Activated T-helper 1 cell treated with anti-CD3 and anti-CD28 coated beads, Interleukin-12 subunit alpha, Interleukin-12 subunit beta, Interleukin-2, Interleukin-4 antibody, amounts not matched to agents 30 ng/mL and 10 ng/mL and 1 ng/mL, durations not matched to agents 14 hours and 24 hours and 36 hours (primary cell): ENCODE measurements around the gene SERPINC1. TPM values are rescaled to one million over a fixed set of nuclear protein-coding genes. Genes with fewer than 3 reads are reported as not detected.

ENCODE experiments used
- DNase-seq: peaks from one replicate; pipeline ENCODE4 v3.0.0; 2021; ENCODE audit warnings: low spot score
- H3K27ac Mint-ChIP-seq: one replicate; pipeline ENCODE4 v1.8.0; 2021; ENCODE audit warnings: mild to moderate bottlenecking, mixed read lengths
- H3K27me3 Mint-ChIP-seq: one replicate; pipeline ENCODE4 v1.8.0; 2022; ENCODE audit warnings: mild to moderate bottlenecking, moderate library complexity, mixed read lengths; ENCODE audit not compliant: insufficient read depth
- H3K36me3 Mint-ChIP-seq: one replicate; pipeline ENCODE4 v1.8.0; 2021; ENCODE audit warnings: low read depth, mixed read lengths
- H3K4me1 Mint-ChIP-seq: one replicate; pipeline ENCODE4 v1.8.0; 2021; ENCODE audit warnings: low read depth, mixed read lengths
- H3K4me3 Mint-ChIP-seq: one replicate; pipeline ENCODE4 v1.8.0; 2021; ENCODE audit warnings: mild to moderate bottlenecking, moderate library complexity, mixed read lengths
- H3K9me3 Mint-ChIP-seq: one replicate; pipeline ENCODE4 v1.8.0; 2021; ENCODE audit warnings: mixed read lengths
- intact Hi-C: fragments of 100-400 bp; cut with micrococcal nuclease; formaldehyde crosslinking; loops from one replicate; pipeline ENCODE4 v1.15.1; 2024
- total RNA-seq: library from RNA; stranded (reverse); gene quantifications from 2 replicates; pipeline ENCODE4 v1.2.3, GENCODE V29; 2022

SERPINC1 gene
- total RNA-seq, 1 donor from 2014 or later: 0.26 TPM

GRCh38 chr1:173917635-173918493, 737 bp upstream of the SERPINC1 start:
- H3K27ac Mint-ChIP-seq: no peak overlapping the region
- H3K9me3 Mint-ChIP-seq: no peaks in the 10 kb centered on the region
- intact Hi-C loops: no loop called here

GRCh38 chr1:173916667-173917066, 460 bp downstream of the SERPINC1 start:
- no peak overlapping the region for H3K4me3 Mint-ChIP-seq

More at GRCh38 chr1:173917635-173918493, 737 bp upstream of the SERPINC1 start:
- no peaks in the 10 kb centered on the region for H3K4me1 Mint-ChIP-seq
- no peak overlapping the region for H3K4me3 Mint-ChIP-seq
- H3K27me3 Mint-ChIP-seq: no peaks in the 10 kb centered on the region
- DNase-seq: no peak
- no peaks in the 10 kb centered on the region for H3K36me3 Mint-ChIP-seq

GRCh38 chr1:173915596-173915995, 1.5 kb downstream of the SERPINC1 start:
- Mint-ChIP-seq H3K9me3 (no peaks in the 10 kb centered on the region), H3K27ac (no peak overlapping the region), H3K27me3 (no peaks in the 10 kb centered on the region), H3K4me1 (no peaks in the 10 kb centered on the region), H3K36me3 (no peaks in the 10 kb centered on the region), H3K4me3 (no peak overlapping the region)
- intact Hi-C loops: no loop called here
- DNase-seq: no peak

More at GRCh38 chr1:173916667-173917066, 460 bp downstream of the SERPINC1 start:
- Mint-ChIP-seq H3K36me3 (no peaks in the 10 kb centered on the region), H3K4me1 (no peaks in the 10 kb centered on the region), H3K27me3 (no peaks in the 10 kb centered on the region), H3K9me3 (no peaks in the 10 kb centered on the region), H3K27ac (no peak overlapping the region)
- intact Hi-C loops: no loop called here
- DNase-seq: no peak

- Mint-ChIP-seq H3K4me3 (no peak overlapping the region), H3K27ac (no peak overlapping the region), H3K4me1 (no peaks in the 10 kb centered on the region), H3K36me3 (no peaks in the 10 kb centered on the region), H3K27me3 (no peaks in the 10 kb centered on the region), H3K9me3 (no peaks in the 10 kb centered on the region)
- intact Hi-C loops: no loop called here
- DNase-seq: no peak
Measured at GRCh38 chr1:173914366-173914871, 2.7 kb downstream of the SERPINC1 start.

- no peak overlapping the region for H3K27ac Mint-ChIP-seq
- no peak for DNase-seq
- H3K9me3 Mint-ChIP-seq: no peaks in the 10 kb centered on the region
- no peaks in the 10 kb centered on the region for H3K27me3 Mint-ChIP-seq
- no peaks in the 10 kb centered on the region for H3K36me3 Mint-ChIP-seq
- no peaks in the 10 kb centered on the region for H3K4me1 Mint-ChIP-seq
- H3K4me3 Mint-ChIP-seq: no peak overlapping the region
- intact Hi-C loops: no loop called here
Measured at GRCh38 chr1:173913111-173913510, 4.0 kb downstream of the SERPINC1 start.

GRCh38 chr1:173903827-173904531, 13.1 kb downstream of the SERPINC1 start:
- Mint-ChIP-seq H3K4me1 (peaks cover 16% of the 10 kb centered on the region), H3K27me3 (no peaks in the 10 kb centered on the region), H3K9me3 (no peaks in the 10 kb centered on the region), H3K36me3 (no peaks in the 10 kb centered on the region), H3K27ac (no peak overlapping the region), H3K4me3 (no peak overlapping the region)
- intact Hi-C loops: no loop called here
- DNase-seq: no peak

GRCh38 chr1:173900992-173901391, 16.1 kb downstream of the SERPINC1 start:
- H3K9me3 Mint-ChIP-seq: no peaks in the 10 kb centered on the region
- H3K4me3 Mint-ChIP-seq: no peak overlapping the region
- no peak overlapping the region for H3K27ac Mint-ChIP-seq
- DNase-seq: no peak
- H3K4me1 Mint-ChIP-seq: peaks cover 16% of the 10 kb centered on the region
- H3K36me3 Mint-ChIP-seq: no peaks in the 10 kb centered on the region
- no peaks in the 10 kb centered on the region for H3K27me3 Mint-ChIP-seq
- intact Hi-C loops: no loop called here

- no peak overlapping the region for H3K4me3 Mint-ChIP-seq
- intact Hi-C loops: no loop called here
- H3K4me1 Mint-ChIP-seq: peaks cover 16% of the 10 kb centered on the region
- H3K36me3 Mint-ChIP-seq: no peaks in the 10 kb centered on the region
- H3K27ac Mint-ChIP-seq: no peak overlapping the region
- H3K9me3 Mint-ChIP-seq: no peaks in the 10 kb centered on the region
- no peak for DNase-seq
- no peaks in the 10 kb centered on the region for H3K27me3 Mint-ChIP-seq
Measured at GRCh38 chr1:173900427-173900826, 16.7 kb downstream of the SERPINC1 start.

GRCh38 chr1:173894189-173894588, 22.9 kb downstream of the SERPINC1 start:
- H3K4me3 Mint-ChIP-seq: no peak overlapping the region
- H3K27ac Mint-ChIP-seq: no peak overlapping the region
- DNase-seq: no peak
- intact Hi-C loops: no loop called here
- peaks cover 19% of the 10 kb centered on the region for H3K36me3 Mint-ChIP-seq
- H3K9me3 Mint-ChIP-seq: no peaks in the 10 kb centered on the region
- no peaks in the 10 kb centered on the region for H3K4me1 Mint-ChIP-seq
- no peaks in the 10 kb centered on the region for H3K27me3 Mint-ChIP-seq

- intact Hi-C loops: no loop called here
- H3K4me1 Mint-ChIP-seq: no peaks in the 10 kb centered on the region
- peaks cover 21% of the 10 kb centered on the region for H3K36me3 Mint-ChIP-seq
- no peaks in the 10 kb centered on the region for H3K9me3 Mint-ChIP-seq
- no peak overlapping the region for H3K27ac Mint-ChIP-seq
- H3K27me3 Mint-ChIP-seq: no peaks in the 10 kb centered on the region
- H3K4me3 Mint-ChIP-seq: no peak overlapping the region
- no peak for DNase-seq
Measured at GRCh38 chr1:173893611-173894010, 23.5 kb downstream of the SERPINC1 start.

- no peak for DNase-seq
- intact Hi-C loops: no loop called here
- Mint-ChIP-seq H3K27me3 (no peaks in the 10 kb centered on the region), H3K4me1 (peaks cover 16% of the 10 kb centered on the region), H3K4me3 (no peak overlapping the region), H3K27ac (no peak overlapping the region), H3K9me3 (no peaks in the 10 kb centered on the region), H3K36me3 (peaks cover 38% of the 10 kb centered on the region)
Measured at GRCh38 chr1:173889885-173890284, 27.2 kb downstream of the SERPINC1 start.

GRCh38 chr1:173888749-173889148, 28.4 kb downstream of the SERPINC1 start:
- H3K4me1 Mint-ChIP-seq: peaks cover 16% of the 10 kb centered on the region
- no peaks in the 10 kb centered on the region for H3K9me3 Mint-ChIP-seq
- peaks cover 31% of the 10 kb centered on the region for H3K36me3 Mint-ChIP-seq
- no peaks in the 10 kb centered on the region for H3K27me3 Mint-ChIP-seq
- H3K27ac Mint-ChIP-seq: no peak overlapping the region
- DNase-seq: no peak
- intact Hi-C loops: no loop called here
- H3K4me3 Mint-ChIP-seq: no peak overlapping the region

- intact Hi-C loops: no loop called here
- Mint-ChIP-seq H3K36me3 (peaks cover 26% of the 10 kb centered on the region), H3K4me3 (no peak overlapping the region), H3K27me3 (no peaks in the 10 kb centered on the region), H3K9me3 (no peaks in the 10 kb centered on the region), H3K27ac (no peak overlapping the region), H3K4me1 (peaks cover 16% of the 10 kb centered on the region)
- DNase-seq: no peak
Measured at GRCh38 chr1:173887627-173888026, 29.5 kb downstream of the SERPINC1 start.
